H1 (cell line): ENCODE results near the gene RPLP2. TPM values are rescaled to one million over a fixed set of nuclear protein-coding genes. Genes with fewer than 3 reads are reported as not detected.

ENCODE experiments used
- ATF2 ChIP-seq: IDR thresholded peaks from 2 replicates; pipeline ENCODE4 v1.6.1; 2012; ENCODE audit warnings: low read length, inconsistent platforms
- BACH1 ChIP-seq: IDR thresholded peaks from 2 replicates; pipeline ENCODE4 v1.6.1; 2012; ENCODE audit warnings: low read length, improper control_type of control experiment
- CBX5 ChIP-seq: fragments of 300-800, 300-1000 bp; sonication (generic); IDR thresholded peaks from 2 replicates; pipeline ENCODE4 v1.7.1; 2016; ENCODE audit warnings: antibody characterized with exemption, low read length, low read depth
- CBX8 ChIP-seq: fragments of 300-800, 300-1000 bp; sonication (generic); IDR thresholded peaks from 2 replicates; pipeline ENCODE4 v1.7.1; 2016; ENCODE audit warnings: low read depth, low read length, borderline replicate concordance
- EGR1 ChIP-seq: IDR thresholded peaks from 2 replicates; pipeline ENCODE4 v1.6.1; 2011; ENCODE audit warnings: low read depth, low read length, borderline replicate concordance
- EZH2 ChIP-seq: fragments of 200-600 bp; sonication (generic); IDR thresholded peaks from 2 replicates; pipeline ENCODE4 v1.7.1; 2012; ENCODE audit warnings: low read depth, mild to moderate bottlenecking, moderate library complexity, low read length, inconsistent platforms; ENCODE audit not compliant: severe bottlenecking
- GABPA ChIP-seq: IDR thresholded peaks from 2 replicates; pipeline ENCODE4 v1.6.1; 2011; ENCODE audit warnings: mild to moderate bottlenecking, low read length, moderate library complexity, borderline replicate concordance; ENCODE audit not compliant: insufficient read depth
- HDAC2 ChIP-seq, 2 experiments: fragments of 300-600 bp in 1 of 2; sonication (generic) in 1 of 2; IDR thresholded peaks; 2 replicates each; pipeline ENCODE4 v1.6.1; 2011 to 2012; ENCODE audit warnings: low read depth in 2 of 2, low read length in 2 of 2, mild to moderate bottlenecking in 2 of 2, moderate library complexity in 2 of 2, borderline replicate concordance in 1 of 2, inconsistent platforms in 1 of 2
- JUND ChIP-seq: IDR thresholded peaks from 2 replicates; pipeline ENCODE4 v1.6.1; 2011; ENCODE audit warnings: mild to moderate bottlenecking, improper control_type of control experiment, low read length
- KDM4A ChIP-seq: IDR thresholded peaks from one replicate; pipeline ENCODE4 v1.7.1; 2012; ENCODE audit warnings: low read depth, mild to moderate bottlenecking, moderate library complexity, low read length, inconsistent platforms; ENCODE audit not compliant: severe bottlenecking
- MAX ChIP-seq: IDR thresholded peaks from 2 replicates; pipeline ENCODE4 v1.6.1; 2012; ENCODE audit warnings: inconsistent platforms
- NRF1 ChIP-seq: IDR thresholded peaks from 2 replicates; pipeline ENCODE4 v1.6.1; 2011; ENCODE audit warnings: mild to moderate bottlenecking, low read depth, low read length, improper control_type of control experiment
- POLR2A ChIP-seq, 2 experiments: IDR thresholded peaks; 1 replicate in 1 of 2; 2 replicates in 1 of 2; pipeline ENCODE4 v1.6.1; 2011; ENCODE audit warnings: low read depth in 2 of 2, low read length in 2 of 2, mild to moderate bottlenecking in 2 of 2; ENCODE audit errors: control extremely low read depth in 1 of 2
- RAD21 ChIP-seq, 2 experiments: IDR thresholded peaks in 1 of 2; conservative IDR thresholded peaks in 1 of 2; 2 replicates each; pipeline ENCODE4 v1.6.1; 2011; ENCODE audit warnings: low read depth in 2 of 2, low read length in 2 of 2, improper control_type of control experiment in 1 of 2, inconsistent platforms in 1 of 2, mild to moderate bottlenecking in 1 of 2, moderate library complexity in 1 of 2
- RBBP5 ChIP-seq: IDR thresholded peaks from 2 replicates; pipeline ENCODE4 v1.7.1; 2012; ENCODE audit warnings: low read depth, mild to moderate bottlenecking, inconsistent platforms, low read length, moderate library complexity, borderline replicate concordance
- RXRA ChIP-seq: IDR thresholded peaks from 2 replicates; pipeline ENCODE4 v1.6.1; 2011; ENCODE audit warnings: low read depth, mild to moderate bottlenecking, low read length, moderate library complexity; ENCODE audit not compliant: insufficient read depth
- SIRT6 ChIP-seq: IDR thresholded peaks from one replicate; pipeline ENCODE4 v1.7.1; 2012; ENCODE audit warnings: low read length, inconsistent platforms
- TAF1 ChIP-seq: IDR thresholded peaks from 2 replicates; pipeline ENCODE4 v1.6.1; 2011; ENCODE audit warnings: mild to moderate bottlenecking, low read depth, low read length
- TAF7 ChIP-seq: optimal IDR thresholded peaks from 2 replicates; pipeline ENCODE3; 2011; ENCODE audit warnings: low read depth, mild to moderate bottlenecking, inconsistent platforms, low read length, moderate library complexity, borderline replicate concordance
- TBP ChIP-seq: IDR thresholded peaks from 2 replicates; pipeline ENCODE4 v1.6.1; 2011; ENCODE audit warnings: low read depth, low read length, improper control_type of control experiment
- USF2 ChIP-seq: IDR thresholded peaks from 2 replicates; pipeline ENCODE4 v1.6.1; 2011; ENCODE audit warnings: low read length, improper control_type of control experiment
- polyA plus RNA-seq, 7 experiments: library from polyadenylated mRNA; depleted of rRNA in 3 of 7; stranded (reverse) in 5 of 7; unstranded in 2 of 7; fragments of >200 nt in 5 of 7; fragments of 200-250 nt in 2 of 7; gene quantifications; 1 replicate in 5 of 7; 2 replicates in 1 of 7; 4 replicates in 1 of 7; pipeline versions ENCODE4 v1.2.1 to v1.2.3, GENCODE V29; 2011 to 2013; ENCODE audit warnings: missing spikeins in 2 of 7, mixed read lengths in 2 of 7
- total RNA-seq: library from RNA; stranded (reverse); fragmentation: NEBNext Ultra II Directional; extraction: Animal tissue kit (Norgen Biotek cat#: 25700); gene quantifications from 2 replicates; pipeline ENCODE4 v1.2.1, GENCODE V29; 2021

Gene RPLP2
- total and polyA plus RNA-seq, 2 of the 8 experiments (the other 6 are each of a cell fraction or from before 2014, with no cell fraction given): 1,789 to 2,106 TPM

GRCh38 chr11:827146-827896, 17.6 kb downstream of the RPLP2 start (continued):
- TF ChIP-seq ATF2: no peak
- TF ChIP-seq TAF1: peak; percentile 10; the same call in 1 of the 2 replicates
- TF ChIP-seq TAF7: no peak
- peak; percentile 51 for TF ChIP-seq MAX
- TF ChIP-seq KDM4A: peak; percentile 82
- TF ChIP-seq JUND: no peak
- TF ChIP-seq CBX5: no peak
- TF ChIP-seq RXRA: no peak
- TF ChIP-seq SIRT6: no peak
- no peak for TF ChIP-seq CBX8
- no peak for TF ChIP-seq RAD21 (IDR thresholded peaks at IDR 0.05 in 1 of 2, conservative IDR thresholded peaks at IDR 0.05 in 1 of 2; ENCODE audit: low read depth in 2 of 2, low read length in 2 of 2)
- TF ChIP-seq NRF1: no peak
- TF ChIP-seq TBP: no peak
- TF ChIP-seq EZH2: no peak
- TF ChIP-seq HDAC2 (IDR thresholded peaks at IDR 0.05; ENCODE audit: borderline replicate concordance in 1 of 2, low read depth in 2 of 2, low read length in 2 of 2): no peak
- TF ChIP-seq POLR2A (IDR thresholded peaks at IDR 0.05; ENCODE audit: control extremely low read depth in 1 of 2, low read depth in 2 of 2, low read length in 2 of 2): no peak
- no peak for TF ChIP-seq USF2
- no peak for TF ChIP-seq RBBP5
- TF ChIP-seq EGR1: no peak
- TF ChIP-seq GABPA: peak; percentile 11; the same call in 1 of the 2 replicates
- no peak for TF ChIP-seq BACH1
